ENCODE measurements around the gene ADGRA3. TPM values are rescaled to one million over a fixed set of nuclear protein-coding genes. Genes with fewer than 3 reads are reported as not detected.
A peak's percentile ranks its signal among the peaks of the same experiment; 100 is the strongest.

Gene ADGRA3
- total RNA-seq, 1 donor from 2014 or later, result 12.9 TPM

- no peak for DNase-seq (ENCODE audit: low read depth in 2 of 2)
These were observed 7.5 kb downstream of the ADGRA3 start for GRCh38 chr4:22508376-22508775.

GRCh38 chr4:22504922-22505321 lies 10.9 kb downstream of the ADGRA3 start:
- no peak for DNase-seq (ENCODE audit: low read depth in 2 of 2)

- no peak for DNase-seq (ENCODE audit: low read depth in 2 of 2)
These were observed 11.4 kb downstream of the ADGRA3 start for GRCh38 chr4:22504447-22504846.

- DNase-seq (ENCODE audit: low read depth in 2 of 2), result no peak
These were observed 12.7 kb downstream of the ADGRA3 start for GRCh38 chr4:22502895-22503814.

GRCh38 chr4:22501715-22502095 lies 14.2 kb downstream of the ADGRA3 start:
- no peak for DNase-seq (ENCODE audit: low read depth in 2 of 2)

- peak; percentile 10 to 64 for DNase-seq (ENCODE audit: low read depth in 2 of 2)
These were observed 14.8 kb downstream of the ADGRA3 start for GRCh38 chr4:22500831-22501714.

- DNase-seq (ENCODE audit: low read depth in 2 of 2), result peak in 1 of 2 donors; percentile 40
These were observed 15.7 kb downstream of the ADGRA3 start for GRCh38 chr4:22500128-22500611.

- no peak for DNase-seq (ENCODE audit: low read depth in 2 of 2)
These were observed 17.0 kb downstream of the ADGRA3 start for GRCh38 chr4:22498866-22499265.

- no peak for DNase-seq (ENCODE audit: low read depth in 2 of 2)
These were observed 19.6 kb downstream of the ADGRA3 start for GRCh38 chr4:22496165-22496813.

GRCh38 chr4:22493523-22493922 lies 22.3 kb downstream of the ADGRA3 start:
- no peak for DNase-seq (ENCODE audit: low read depth in 2 of 2)

GRCh38 chr4:22492987-22493386 lies 22.9 kb downstream of the ADGRA3 start:
- no peak for DNase-seq (ENCODE audit: low read depth in 2 of 2)

- DNase-seq (ENCODE audit: low read depth in 2 of 2), result no peak
These were observed 23.9 kb downstream of the ADGRA3 start for GRCh38 chr4:22491939-22492338.

GRCh38 chr4:22490718-22491315 lies 25.0 kb downstream of the ADGRA3 start:
- DNase-seq (ENCODE audit: low read depth in 2 of 2), result no peak

- no peak for DNase-seq (ENCODE audit: low read depth in 2 of 2)
These were observed 27.8 kb downstream of the ADGRA3 start for GRCh38 chr4:22488106-22488505.

- no peak for DNase-seq (ENCODE audit: low read depth in 2 of 2)
These were observed 28.5 kb downstream of the ADGRA3 start for GRCh38 chr4:22487328-22487727.

GRCh38 chr4:22486276-22486675 lies 29.6 kb downstream of the ADGRA3 start:
- DNase-seq (ENCODE audit: low read depth in 2 of 2), result no peak

- peak in 1 of 2 donors; percentile 51 for DNase-seq (ENCODE audit: low read depth in 2 of 2)
These were observed 30.1 kb downstream of the ADGRA3 start for GRCh38 chr4:22485737-22486136.

- DNase-seq (ENCODE audit: low read depth in 2 of 2), result peak; percentile 40 to 73
These were observed 32.3 kb downstream of the ADGRA3 start for GRCh38 chr4:22483551-22483981.

GRCh38 chr4:22482250-22483127 lies 33.4 kb downstream of the ADGRA3 start:
- DNase-seq (ENCODE audit: low read depth in 2 of 2), result no peak

GRCh38 chr4:22480675-22481327 lies 35.1 kb downstream of the ADGRA3 start:
- no peak for DNase-seq (ENCODE audit: low read depth in 2 of 2)

Measured in lung microvascular endothelial cell (primary cell).